Breast epithelium (tissue), 3 donors: Measurements from ENCODE around the gene UBXN11.

Experiments
- CTCF ChIP-seq, 3 donors: fragments of 450-650 bp; IDR thresholded peaks; one replicate each; pipeline ENCODE4 v1.5.1; 2016 to 2017; ENCODE audit warnings: antibody characterized with exemption in 3 of 3, mild to moderate bottlenecking in 3 of 3, moderate library complexity in 3 of 3
- POLR2AphosphoS5 ChIP-seq, 3 donors: sonication (generic); formaldehyde crosslinking; IDR thresholded peaks; one replicate each; pipeline ENCODE4 v1.6.1; 2017; ENCODE audit warnings: antibody characterized with exemption in 3 of 3

GRCh38 chr1:26291433-26291832 lies 15.0 kb downstream of the UBXN11 start:
- TF ChIP-seq CTCF (IDR thresholded peaks at IDR 0.05), result no peak
- no peak for TF ChIP-seq POLR2AphosphoS5 (IDR thresholded peaks at IDR 0.05)
